SK-N-MC (cell line): ENCODE measurements around the gene XRN2.

Experiments
- EZH2 ChIP-seq: fragments of 200-600 bp; sonication (generic); IDR thresholded peaks from one replicate; pipeline ENCODE4 v1.6.1; 2017; ENCODE audit warnings: antibody characterized with exemption
- FOXP2 ChIP-seq: optimal IDR thresholded peaks from 2 replicates; pipeline ENCODE3; 2011; ENCODE audit warnings: mild to moderate bottlenecking, moderate library complexity; ENCODE audit not compliant: insufficient read depth; ENCODE audit errors: extremely low read length, control extremely low read depth
- POLR2AphosphoS5 ChIP-seq: IDR thresholded peaks from 2 replicates; pipeline ENCODE4 v1.6.1; 2012; ENCODE audit warnings: mild to moderate bottlenecking, low read depth, low read length, borderline replicate concordance

DNA sequence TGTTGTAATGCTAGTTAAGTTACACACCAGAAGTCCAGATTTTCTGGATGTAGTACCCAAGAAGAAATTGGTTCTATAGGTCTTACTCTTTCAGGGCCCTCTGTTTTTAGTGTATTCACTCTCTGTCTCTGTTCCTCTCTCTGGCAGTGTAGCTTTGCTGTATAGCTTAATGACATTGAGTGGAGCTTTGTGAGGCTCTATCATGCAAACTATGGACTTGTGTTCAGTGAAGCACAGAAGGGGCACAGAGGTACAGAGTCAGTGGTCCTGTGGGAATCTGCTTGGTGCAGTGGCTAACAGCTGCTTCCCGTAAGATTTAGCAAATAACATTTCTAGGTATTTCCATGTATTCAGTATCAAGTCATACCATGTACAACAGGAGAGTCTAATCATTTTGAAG is 68.1 kb downstream of the XRN2 start:
- TF ChIP-seq EZH2 (no peak), POLR2AphosphoS5 (no peak), FOXP2 (no peak)
